GM12878 (cell line): ENCODE data around the gene GDPD2. TPM values are rescaled to one million over a fixed set of nuclear protein-coding genes. Genes with fewer than 3 reads are reported as not detected.

ENCODE experiments used
- ATAC-seq: fragments of 200-7000 bp; cut with Tn5 transposase; 3 replicates; pipeline ENCODE4 v1.9.1; 2020; ENCODE audit warnings: mild to moderate bottlenecking, moderate library complexity
- BruUV-seq: library from RNA; stranded (reverse); fragments of 400-500 nt; replicated peaks from 2 replicates; lab custom pipeline; 2021; lab: Mats Ljungman, UMichigan
- CTCF ChIA-PET: fragments of 300-600 bp; sonication (Branson Sonifier 250); formaldehyde crosslinking; extraction: SDS; loops from one replicate; lab custom pipeline; 2021; ENCODE audit warnings: inconsistent platforms; lab: Yijun Ruan, JAX
- POLR2A ChIA-PET: fragments of 350-600 bp; formaldehyde crosslinking; extraction: SDS; loops from one replicate; lab custom pipeline; 2021; ENCODE audit warnings: inconsistent platforms; lab: Charles Lee
- RAD21 ChIA-PET: fragments of 300-600 bp; sonication (Branson Sonifier 250); formaldehyde crosslinking; loops from one replicate; lab custom pipeline; 2023; ENCODE audit warnings: antibody characterized with exemption; ENCODE audit not compliant: unreplicated experiment; lab: Charles Lee
- SMC1A ChIA-PET: fragments of 300-600 bp; sonication (Branson Sonifier 250); formaldehyde crosslinking; loops from one replicate; lab custom pipeline; 2023; ENCODE audit not compliant: unreplicated experiment, uncharacterized antibody; lab: Charles Lee
- DNase-seq: peaks from one replicate; pipeline ENCODE4 v3.0.0-alpha.2; 2011; ENCODE audit warnings: low read depth, low spot score
- FAIRE-seq: peaks from 3 replicates; lab custom pipeline; 2011; peaks lifted over from hg19 to GRCh38; lab: Jason Lieb, UNC
- H2AFZ ChIP-seq: 2 replicates; pipeline ENCODE4 v1.6.0; 2011; ENCODE audit warnings: low read depth, low read length, control low read depth; ENCODE audit not compliant: control insufficient read depth
- H3K27ac ChIP-seq: 2 replicates; pipeline ENCODE4 v1.5.1; 2011; ENCODE audit warnings: control low read depth; ENCODE audit not compliant: control insufficient read depth, insufficient read depth
- H3K27me3 ChIP-seq, 2 experiments: replicated peaks in 1 of 2; 2 replicates each; pipeline versions ENCODE4 v1.6.0 to v1.6.1; 2011; ENCODE audit warnings: low read length in 1 of 2; ENCODE audit not compliant: control insufficient read depth in 2 of 2, insufficient read depth in 2 of 2
- H3K36me3 ChIP-seq, 2 experiments: 2 replicates each; pipeline ENCODE4 v1.5.1; 2011; ENCODE audit warnings: low read length in 1 of 2; ENCODE audit not compliant: control insufficient read depth in 2 of 2, insufficient read depth in 2 of 2
- H3K4me1 ChIP-seq: 2 replicates; pipeline ENCODE4 v1.6.1; 2011; ENCODE audit warnings: mild to moderate bottlenecking, low read length, moderate library complexity, mixed read lengths; ENCODE audit not compliant: control insufficient read depth, insufficient read depth
- H3K4me2 ChIP-seq: 2 replicates; pipeline ENCODE4 v1.6.0; 2011; ENCODE audit warnings: control low read depth; ENCODE audit not compliant: control insufficient read depth, insufficient read depth
- H3K4me3 ChIP-seq: fragments of 200-600 bp; sonication (generic); 2 replicates; pipeline ENCODE4 v1.5.1; 2016
- H3K79me2 ChIP-seq: 2 replicates; pipeline ENCODE4 v1.6.0; 2011; ENCODE audit warnings: low read length; ENCODE audit not compliant: control insufficient read depth, insufficient read depth
- H3K9ac ChIP-seq: 2 replicates; pipeline ENCODE4 v1.8.0; 2011; ENCODE audit warnings: low read length, control low read depth, mixed read lengths; ENCODE audit not compliant: control insufficient read depth, insufficient read depth
- H3K9me3 ChIP-seq: replicated peaks from 3 replicates; pipeline ENCODE4 v1.5.1; 2011; ENCODE audit warnings: mild to moderate bottlenecking, low read length; ENCODE audit not compliant: control insufficient read depth, insufficient read depth
- H4K20me1 ChIP-seq: 2 replicates; pipeline ENCODE4 v1.6.0; 2011; ENCODE audit not compliant: control insufficient read depth, insufficient read depth
- EZH2 ChIP-seq: IDR thresholded peaks from 2 replicates; pipeline ENCODE4 v1.6.1; 2012; ENCODE audit warnings: low read depth, mild to moderate bottlenecking, control low read depth, inconsistent platforms, low read length, borderline replicate concordance; ENCODE audit not compliant: control insufficient read depth
- KDM1A ChIP-seq: fragments of 200-600 bp; sonication (generic); IDR thresholded peaks from 2 replicates; pipeline ENCODE4 v1.6.1; 2016; ENCODE audit warnings: borderline replicate concordance
- YBX1 ChIP-seq: fragments of 450-650 bp; IDR thresholded peaks from 2 replicates; pipeline ENCODE4 v1.6.1; 2016; ENCODE audit warnings: antibody characterized with exemption
- WGBS: methylation state at CpG from one replicate; pipeline ENCODE4 v1.1.6; 2016; ENCODE audit warnings: low lambda C conversion rate; ENCODE audit not compliant: insufficient replicate concordance, insufficient coverage; ENCODE audit errors: missing lambda C conversion rate; 5-methylcytosine and 5-hydroxymethylcytosine counted together
- in situ Hi-C: fragments of 300-500 bp; cut with MboI; formaldehyde crosslinking; loops from 9 replicates; pipeline ENCODE4 v1.14.3; 2018; ENCODE audit warnings: mixed read lengths
- intact Hi-C: fragments of 100-400 bp; cut with micrococcal nuclease; formaldehyde crosslinking; loops from one replicate; pipeline ENCODE4 v1.14.2; 2022; ENCODE audit not compliant: unreplicated experiment
- polyA plus RNA-seq, 11 experiments: library from polyadenylated mRNA; depleted of rRNA in 4 of 11; unstranded in 6 of 11; stranded (reverse) in 5 of 11; fragments of >200 nt; fragmentation: Nextera tagmentation in 4 of 11; fragmentation: Illumina TruSeq in 1 of 11; extraction: Ambion mirVana in 4 of 11; extraction: Trizol in 1 of 11; gene quantifications; 1 replicate in 1 of 11; 2 replicates in 10 of 11; pipeline versions ENCODE4 v1.2.1 to v1.2.3, GENCODE V29; 2011 to 2016; ENCODE audit warnings: inconsistent platforms in 2 of 11, missing spikeins in 2 of 11, low read depth in 1 of 11
- total RNA-seq, 4 experiments: library from RNA; depleted of rRNA in 3 of 4; stranded (reverse); fragments of >200 nt in 3 of 4; fragmentation: Illumina TruSeq in 1 of 4; extraction: Trizol in 1 of 4; gene quantifications; 2 replicates each; pipeline versions ENCODE4 v1.2.1 to v1.2.3, GENCODE V29; 2013 to 2021
- TF ChIP-seq, protein P1 (sequence below): fragments of 450-650 bp; IDR thresholded peaks from 2 replicates; pipeline ENCODE4 v1.6.1; 2017; ENCODE audit warnings: mild to moderate bottlenecking, moderate library complexity

Gene GDPD2
- total and polyA plus RNA-seq, 10 of the 15 experiments (the other 5 are each of a cell fraction or from before 2014, with no cell fraction given), result 0.04 to 0.11 (median 0.09) TPM; not detected in 7

- no peak for TF ChIP-seq EZH2
Measured at GRCh38 chrX:70446380-70447350, 23.6 kb downstream of the GDPD2 start (continued).

DNA sequence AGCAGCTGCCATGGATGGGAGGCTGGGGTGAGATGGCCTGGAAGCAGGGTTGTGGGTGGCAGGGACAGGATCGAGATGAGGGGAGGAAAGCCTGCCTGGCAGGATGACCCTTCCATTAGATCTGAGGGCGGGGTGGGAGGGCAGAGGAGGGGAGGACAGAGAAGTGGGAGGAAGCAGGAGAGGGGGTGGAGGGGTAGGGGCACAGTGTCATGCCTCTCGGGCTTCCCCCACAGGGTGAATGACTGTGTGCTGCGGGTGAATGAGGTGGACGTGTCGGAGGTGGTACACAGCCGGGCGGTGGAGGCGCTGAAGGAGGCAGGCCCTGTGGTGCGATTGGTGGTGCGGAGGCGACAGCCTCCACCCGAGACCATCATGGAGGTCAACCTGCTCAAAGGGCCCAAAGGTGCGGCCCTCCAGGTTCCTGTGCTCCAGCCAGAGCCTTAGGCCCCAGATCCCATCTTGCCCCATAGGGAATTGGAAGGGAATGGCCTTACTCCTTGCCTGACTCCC, 26.4 kb downstream of the GDPD2 start:
- no peak overlapping the region for H3K27ac ChIP-seq
- H3K4me3 ChIP-seq, result no peak overlapping the region
- FAIRE-seq (no peak), ATAC-seq (no peak), DNase-seq (no peak)
- intact Hi-C loops, result loop anchor here (10.0 kb wide), 1 partner anchor 55 kb away; no protein-coding TSS in a partner anchor
- no TSS peak for BruUV-seq
- WGBS, result 51% methylated on average over 4 of the region's 14 CpGs
- H3K27me3 ChIP-seq, result peaks cover 0 to 3% of the 10 kb centered on the region in 2 experiments; a peak in 3 of 4 replicates
- ChIA-PET POLR2A (no interaction called here), RAD21 (no interaction called here), SMC1A (no interaction called here), CTCF (no interaction called here)
- H2AFZ ChIP-seq, result no peak overlapping the region
- no peaks in the 10 kb centered on the region for H3K36me3 ChIP-seq
- H3K4me1 ChIP-seq, result peaks cover 12% of the 10 kb centered on the region
- in situ Hi-C loops, result loop anchor here (25.0 kb wide), 1 partner anchor 412 kb away; the partner anchor contains the start of gene AWAT2
- no peak for TF ChIP-seq YBX1
- no peak for TF ChIP-seq KDM1A
- TF ChIP-seq, protein P1, sequence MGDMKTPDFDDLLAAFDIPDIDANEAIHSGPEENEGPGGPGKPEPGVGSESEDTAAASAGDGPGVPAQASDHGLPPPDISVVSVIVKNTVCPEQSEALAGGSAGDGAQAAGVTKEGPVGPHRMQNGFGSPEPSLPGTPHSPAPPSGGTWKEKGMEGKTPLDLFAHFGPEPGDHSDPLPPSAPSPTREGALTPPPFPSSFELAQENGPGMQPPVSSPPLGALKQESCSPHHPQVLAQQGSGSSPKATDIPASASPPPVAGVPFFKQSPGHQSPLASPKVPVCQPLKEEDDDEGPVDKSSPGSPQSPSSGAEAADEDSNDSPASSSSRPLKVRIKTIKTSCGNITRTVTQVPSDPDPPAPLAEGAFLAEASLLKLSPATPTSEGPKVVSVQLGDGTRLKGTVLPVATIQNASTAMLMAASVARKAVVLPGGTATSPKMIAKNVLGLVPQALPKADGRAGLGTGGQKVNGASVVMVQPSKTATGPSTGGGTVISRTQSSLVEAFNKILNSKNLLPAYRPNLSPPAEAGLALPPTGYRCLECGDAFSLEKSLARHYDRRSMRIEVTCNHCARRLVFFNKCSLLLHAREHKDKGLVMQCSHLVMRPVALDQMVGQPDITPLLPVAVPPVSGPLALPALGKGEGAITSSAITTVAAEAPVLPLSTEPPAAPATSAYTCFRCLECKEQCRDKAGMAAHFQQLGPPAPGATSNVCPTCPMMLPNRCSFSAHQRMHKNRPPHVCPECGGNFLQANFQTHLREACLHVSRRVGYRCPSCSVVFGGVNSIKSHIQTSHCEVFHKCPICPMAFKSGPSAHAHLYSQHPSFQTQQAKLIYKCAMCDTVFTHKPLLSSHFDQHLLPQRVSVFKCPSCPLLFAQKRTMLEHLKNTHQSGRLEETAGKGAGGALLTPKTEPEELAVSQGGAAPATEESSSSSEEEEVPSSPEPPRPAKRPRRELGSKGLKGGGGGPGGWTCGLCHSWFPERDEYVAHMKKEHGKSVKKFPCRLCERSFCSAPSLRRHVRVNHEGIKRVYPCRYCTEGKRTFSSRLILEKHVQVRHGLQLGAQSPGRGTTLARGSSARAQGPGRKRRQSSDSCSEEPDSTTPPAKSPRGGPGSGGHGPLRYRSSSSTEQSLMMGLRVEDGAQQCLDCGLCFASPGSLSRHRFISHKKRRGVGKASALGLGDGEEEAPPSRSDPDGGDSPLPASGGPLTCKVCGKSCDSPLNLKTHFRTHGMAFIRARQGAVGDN, result no peak
- H3K9me3 ChIP-seq, result no peaks in the 10 kb centered on the region
- H3K9ac ChIP-seq, result no peak overlapping the region
- no peaks in the 10 kb centered on the region for H4K20me1 ChIP-seq
- no peaks in the 10 kb centered on the region for H3K79me2 ChIP-seq
- H3K4me2 ChIP-seq, result no peak overlapping the region
